HepG2 (cell line): ENCODE results near the gene RNPEPL1. TPM values are rescaled to one million over a fixed set of nuclear protein-coding genes. Genes with fewer than 3 reads are reported as not detected.

ENCODE experiments used
- ARID4A ChIP-seq: sonication (generic); formaldehyde crosslinking; IDR thresholded peaks from 2 replicates; pipeline ENCODE4 v1.5.0; 2020; ENCODE audit warnings: mild to moderate bottlenecking, missing genetic modification reagents, borderline replicate concordance
- ATM ChIP-seq: fragments of 450-650 bp; IDR thresholded peaks from 2 replicates; pipeline ENCODE4 v1.7.1; 2017; ENCODE audit warnings: mild to moderate bottlenecking, borderline replicate concordance
- CBX1 ChIP-seq: IDR thresholded peaks from one replicate; pipeline ENCODE4 v1.6.1; 2016; ENCODE audit warnings: antibody characterized with exemption, low read depth
- CEBPB ChIP-seq: IDR thresholded peaks from 2 replicates; pipeline ENCODE4 v1.6.1; 2011; ENCODE audit warnings: low read depth, low read length, improper control_type of control experiment, borderline replicate concordance
- GLMP ChIP-seq: sonication (generic); formaldehyde crosslinking; IDR thresholded peaks from 2 replicates; pipeline ENCODE4 v1.9.0; 2021; ENCODE audit warnings: missing genetic modification reagents, mild to moderate bottlenecking, borderline replicate concordance
- KDM5B ChIP-seq: sonication (generic); formaldehyde crosslinking; IDR thresholded peaks from 2 replicates; pipeline ENCODE4 v1.4.0; 2020; ENCODE audit warnings: missing genetic modification reagents, mild to moderate bottlenecking, borderline replicate concordance
- MNT ChIP-seq: fragments of 450-650 bp; IDR thresholded peaks from 2 replicates; pipeline ENCODE4 v1.6.1; 2016
- ONECUT2 ChIP-seq: sonication (generic); formaldehyde crosslinking; IDR thresholded peaks from 2 replicates; pipeline ENCODE4 v1.4.0; 2020; ENCODE audit warnings: missing genetic modification reagents
- SMAD9 ChIP-seq: sonication (generic); formaldehyde crosslinking; IDR thresholded peaks from 2 replicates; pipeline ENCODE4 v1.5.1; 2020; ENCODE audit warnings: mild to moderate bottlenecking, missing genetic modification reagents
- SNAPC2 ChIP-seq: sonication (generic); formaldehyde crosslinking; IDR thresholded peaks from 2 replicates; pipeline ENCODE4 v1.8.1; 2022; ENCODE audit warnings: mild to moderate bottlenecking, missing genetic modification reagents
- TRIM22 ChIP-seq: fragments of 450-650 bp; IDR thresholded peaks from 2 replicates; pipeline ENCODE4 v1.6.1; 2017
- TSC22D2 ChIP-seq: sonication (generic); formaldehyde crosslinking; IDR thresholded peaks from 2 replicates; pipeline ENCODE4 v1.5.1; 2020; ENCODE audit warnings: missing genetic modification reagents, mild to moderate bottlenecking, borderline replicate concordance
- ZC3H13 ChIP-seq: sonication (generic); formaldehyde crosslinking; IDR thresholded peaks from 2 replicates; pipeline ENCODE4 v1.8.1; 2023; ENCODE audit warnings: mild to moderate bottlenecking, missing genetic modification reagents, moderate library complexity
- ZFAT ChIP-seq: sonication (generic); formaldehyde crosslinking; conservative IDR thresholded peaks from 2 replicates; pipeline ENCODE4 v1.8.1; 2023; ENCODE audit warnings: missing genetic modification reagents, inconsistent platforms
- ZNF256 ChIP-seq: sonication (generic); formaldehyde crosslinking; conservative IDR thresholded peaks from 2 replicates; pipeline ENCODE4 v1.4.0; 2020; ENCODE audit warnings: missing genetic modification reagents
- ZNF44 ChIP-seq: sonication (generic); formaldehyde crosslinking; IDR thresholded peaks from 2 replicates; pipeline ENCODE4 v1.5.1; 2020; ENCODE audit warnings: mild to moderate bottlenecking, missing genetic modification reagents
- ZNF484 ChIP-seq: sonication (generic); formaldehyde crosslinking; IDR thresholded peaks from 2 replicates; pipeline ENCODE4 v1.5.1; 2020; ENCODE audit warnings: mild to moderate bottlenecking, low read depth, missing genetic modification reagents, borderline replicate concordance
- ZNF580 ChIP-seq: IDR thresholded peaks from 2 replicates; pipeline ENCODE4 v1.6.1; 2016; ENCODE audit warnings: low read depth, borderline replicate concordance
- ZNF773 ChIP-seq: sonication (generic); formaldehyde crosslinking; IDR thresholded peaks from 2 replicates; pipeline ENCODE4 v1.4.0; 2020; ENCODE audit warnings: missing genetic modification reagents, borderline replicate concordance
- ZNF790 ChIP-seq: sonication (generic); formaldehyde crosslinking; IDR thresholded peaks from 2 replicates; pipeline ENCODE4 v1.8.0; 2022; ENCODE audit warnings: missing genetic modification reagents, mild to moderate bottlenecking, borderline replicate concordance
- ZSCAN31 ChIP-seq: sonication (generic); formaldehyde crosslinking; IDR thresholded peaks from 2 replicates; pipeline ENCODE4 v1.5.0; 2020; ENCODE audit warnings: low read depth, mild to moderate bottlenecking, missing genetic modification reagents
- polyA plus RNA-seq, 8 experiments: library from polyadenylated mRNA; depleted of rRNA in 3 of 8; stranded (reverse) in 7 of 8; unstranded in 1 of 8; fragments of >200 nt; fragmentation: Illumina TruSeq in 4 of 8; extraction: Trizol in 4 of 8; gene quantifications; 2 replicates each; pipeline versions ENCODE4 v1.2.1 to v1.2.3, GENCODE V29; 2011 to 2016; ENCODE audit warnings: low read depth in 4 of 8, missing spikeins in 1 of 8, mixed read lengths in 1 of 8; ENCODE audit not compliant: insufficient read depth in 1 of 8
- total RNA-seq, 5 experiments: library from RNA; depleted of rRNA; stranded (reverse); fragments of >200 nt; fragmentation: Illumina TruSeq; extraction: Trizol; gene quantifications; 2 replicates each; pipeline ENCODE4 v1.2.3, GENCODE V29; 2016; ENCODE audit warnings: low read depth in 1 of 5

RNPEPL1 gene
- total and polyA plus RNA-seq, 2 of the 13 experiments (the other 11 are each of a cell fraction or from before 2014, with no cell fraction given) = 13.0 to 18.0 TPM

GRCh38 chr2:240579771-240580614 lies 11.7 kb downstream of the RNPEPL1 start (continued):
- TF ChIP-seq ARID4A (CRISPR knock-in tag) (peak; percentile 76; the same call in 1 of the 2 replicates), TSC22D2 (CRISPR knock-in tag) (peak; percentile 60; the same call in 1 of the 2 replicates), ZNF773 (no peak), TRIM22 (no peak), CBX1 (no peak), ZFAT (CRISPR knock-in tag) (no peak), SMAD9 (CRISPR knock-in tag) (no peak), SNAPC2 (no peak), CEBPB (peak; percentile 94), GLMP (no peak), MNT (peak; percentile 89), ZSCAN31 (CRISPR knock-in tag) (peak; percentile 67; the same call in 1 of the 2 replicates), ZNF484 (CRISPR knock-in tag) (no peak), ATM (no peak), KDM5B (no peak), ZNF256 (no peak), ZC3H13 (0 out of 2 replicates have a peak, but pooled peaks have one; percentile 42), ZNF790 (no peak), ZNF44 (no peak), ZNF580 (peak; percentile 58; the same call in 1 of the 2 replicates), ONECUT2 (no peak)
